NCI-H510A treated with DMSO at 0.1 percent for 48 hours (cell line): ENCODE results near the gene KIAA1755.

ENCODE experiments used
- DNase-seq: peaks from one replicate; lab custom pipeline; 2025; lab: John Stamatoyannopoulos, UW

The KIAA1755 gene

DNA sequence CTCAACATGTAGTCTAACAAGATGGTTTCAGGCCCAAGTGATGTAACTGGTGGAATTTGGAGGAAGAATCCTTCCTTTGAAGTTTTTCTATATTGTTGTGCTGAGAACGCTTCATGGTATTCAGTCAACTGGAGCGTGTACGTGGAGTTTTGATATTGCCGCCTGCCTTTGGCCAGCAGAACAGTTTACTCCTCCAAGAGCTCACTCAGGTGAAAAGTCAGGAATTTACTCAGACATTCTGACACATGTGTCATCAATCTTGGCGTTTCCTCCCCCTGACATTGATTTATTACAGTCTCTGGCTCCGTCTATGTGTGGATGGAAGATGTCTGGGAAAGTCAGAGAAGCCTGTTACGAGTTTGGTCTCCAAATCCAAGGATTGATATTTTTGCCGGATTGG, 76.4 kb downstream of the KIAA1755 start:
- DNase-seq = no peak

DNA sequence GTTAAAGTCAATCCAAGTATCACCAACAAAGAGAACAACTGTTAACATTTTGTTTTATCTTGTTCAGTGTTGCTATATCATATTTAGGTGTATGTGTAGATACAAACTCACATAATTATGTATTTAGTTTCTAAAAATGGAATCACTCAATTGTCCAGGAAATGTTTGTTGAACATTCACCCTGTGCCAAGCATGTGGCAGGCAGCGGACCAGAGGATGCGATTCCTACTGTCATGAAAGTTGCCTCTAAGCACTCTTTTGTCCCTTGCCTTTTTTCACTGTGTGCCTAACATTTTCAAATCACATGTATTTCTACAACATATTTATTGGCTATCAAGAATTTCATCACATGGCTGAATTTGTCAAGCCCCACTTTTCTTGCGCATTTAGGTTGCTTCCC, 78.6 kb downstream of the KIAA1755 start:
- no peak for DNase-seq

DNA sequence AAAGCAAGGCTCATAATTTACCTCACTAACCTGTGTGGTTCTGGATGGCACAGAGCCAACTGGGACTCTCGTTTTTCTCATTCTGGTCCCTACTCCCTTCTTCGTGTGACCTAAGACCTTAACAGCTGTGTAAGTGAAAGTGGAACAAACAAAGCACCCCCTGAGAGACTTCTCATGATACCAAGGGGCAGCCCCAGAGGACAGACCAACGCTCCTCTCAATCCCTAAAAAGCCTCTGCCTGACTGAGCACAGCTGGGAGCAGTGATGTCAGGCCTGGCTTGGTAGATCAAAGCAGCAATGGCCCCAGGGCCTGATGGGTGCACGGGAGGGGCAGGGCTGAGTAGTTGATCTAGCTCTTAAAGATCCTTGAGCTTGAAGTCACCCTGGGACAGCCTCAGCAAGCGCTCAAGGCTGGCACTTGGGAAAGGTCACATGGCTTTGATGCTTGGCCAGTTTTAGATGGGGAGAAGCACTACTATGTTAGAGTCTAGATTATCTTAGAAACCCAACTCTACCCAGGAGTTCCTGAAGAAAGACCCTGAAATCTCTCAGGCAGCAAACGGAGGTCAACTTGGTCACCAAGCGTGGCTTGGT, 79.2 kb downstream of the KIAA1755 start:
- DNase-seq = peak; percentile 31

DNA sequence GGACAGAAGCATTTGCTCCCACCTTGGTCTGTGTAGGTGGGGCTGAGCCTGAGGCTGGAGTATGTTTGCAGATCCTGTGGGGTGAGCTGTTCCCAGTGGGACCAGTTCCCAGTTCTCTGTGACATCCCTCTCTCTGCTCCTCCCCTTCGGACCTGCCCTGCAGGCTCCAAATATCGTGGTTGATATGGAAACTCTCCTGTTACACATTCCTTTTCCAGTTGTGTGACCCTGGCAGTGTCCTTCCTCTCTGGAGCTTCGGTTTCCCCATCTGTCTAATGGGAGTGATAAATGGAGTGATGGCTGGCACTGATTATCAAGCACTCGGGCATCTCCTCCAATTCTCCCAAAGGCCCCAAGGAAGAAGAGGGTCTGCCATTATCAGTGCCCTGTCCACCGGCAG, 79.8 kb downstream of the KIAA1755 start:
- no peak for DNase-seq

DNA sequence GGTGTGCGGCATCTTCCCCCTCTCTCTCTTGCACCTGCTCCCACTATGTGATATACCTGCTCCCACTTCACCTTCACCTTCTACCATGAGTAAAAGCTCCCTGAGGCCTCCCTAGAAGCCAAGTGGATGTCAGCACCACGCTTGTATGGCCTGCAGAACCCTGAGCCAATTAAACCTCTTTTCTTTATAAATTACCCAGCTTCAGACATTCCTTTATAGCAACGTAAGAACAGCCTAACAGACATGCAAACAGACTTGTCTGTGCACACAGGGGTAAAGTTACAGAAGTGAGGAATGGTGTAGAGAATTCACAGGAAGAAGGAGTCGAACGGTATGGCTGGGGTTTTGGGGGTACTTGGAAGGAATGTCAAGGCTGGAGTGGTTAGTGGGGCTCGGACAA, 80.7 kb downstream of the KIAA1755 start:
- no peak for DNase-seq

DNA sequence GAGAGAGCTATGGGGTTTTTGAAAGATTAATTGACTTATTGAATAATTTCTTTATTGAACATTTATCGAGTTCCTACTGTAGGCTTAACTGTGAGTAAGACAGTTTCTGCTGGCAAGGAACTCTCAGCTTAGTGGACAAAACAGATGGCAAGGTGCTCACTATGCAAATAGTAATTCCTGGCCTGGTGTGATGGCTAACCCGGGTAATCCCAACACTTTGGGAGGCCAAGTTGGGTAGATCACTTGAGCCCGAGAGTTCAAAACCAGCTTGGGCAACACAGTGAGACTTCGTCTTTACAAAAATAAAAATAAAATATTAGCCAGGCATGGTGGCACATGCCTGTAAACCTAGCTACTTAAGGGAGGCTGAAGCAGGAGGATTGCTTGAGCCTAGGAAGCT, 82.0 kb downstream of the KIAA1755 start:
- no peak for DNase-seq

DNA sequence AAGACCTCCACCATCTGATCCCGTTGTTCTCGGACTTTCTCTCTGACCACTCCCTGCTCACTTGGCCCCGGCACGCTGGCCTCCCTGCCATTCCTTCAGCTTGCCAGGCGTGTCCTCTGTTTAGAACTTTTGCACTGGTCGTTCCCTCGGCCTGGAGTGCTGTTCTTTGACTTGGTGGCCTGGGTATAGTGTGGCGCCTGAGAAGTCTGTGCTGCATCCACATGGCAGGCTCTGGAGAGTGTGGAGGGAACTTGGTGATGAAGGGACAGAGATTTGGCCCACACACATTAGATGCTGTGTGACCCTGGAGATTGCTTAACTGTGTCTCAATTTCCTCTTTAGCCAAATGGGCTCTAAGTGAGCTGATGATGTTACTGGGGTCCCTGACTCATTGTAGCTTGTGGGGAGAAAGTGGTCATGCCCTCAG, 82.5 kb downstream of the KIAA1755 start:
- DNase-seq = no peak

DNA sequence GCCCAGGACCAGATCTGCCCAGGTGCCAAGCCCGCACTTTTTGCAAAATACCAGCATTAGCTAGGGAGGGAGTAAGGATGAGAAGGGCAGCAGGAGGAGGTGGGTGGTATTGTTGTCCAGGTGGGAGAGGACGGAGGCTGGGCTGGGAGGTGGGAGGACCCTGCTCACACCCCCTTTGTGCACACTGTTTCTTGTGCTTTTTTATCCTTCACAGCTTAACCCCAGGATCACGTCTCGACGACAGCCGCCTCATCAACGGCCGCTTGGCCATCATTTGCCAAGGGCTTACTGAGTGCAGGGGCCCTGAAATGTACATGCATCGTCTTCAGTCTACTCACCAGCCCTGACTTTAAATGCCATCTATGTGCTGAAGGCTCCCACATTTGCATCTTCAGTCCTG, 83.3 kb downstream of the KIAA1755 start:
- DNase-seq = no peak

DNA sequence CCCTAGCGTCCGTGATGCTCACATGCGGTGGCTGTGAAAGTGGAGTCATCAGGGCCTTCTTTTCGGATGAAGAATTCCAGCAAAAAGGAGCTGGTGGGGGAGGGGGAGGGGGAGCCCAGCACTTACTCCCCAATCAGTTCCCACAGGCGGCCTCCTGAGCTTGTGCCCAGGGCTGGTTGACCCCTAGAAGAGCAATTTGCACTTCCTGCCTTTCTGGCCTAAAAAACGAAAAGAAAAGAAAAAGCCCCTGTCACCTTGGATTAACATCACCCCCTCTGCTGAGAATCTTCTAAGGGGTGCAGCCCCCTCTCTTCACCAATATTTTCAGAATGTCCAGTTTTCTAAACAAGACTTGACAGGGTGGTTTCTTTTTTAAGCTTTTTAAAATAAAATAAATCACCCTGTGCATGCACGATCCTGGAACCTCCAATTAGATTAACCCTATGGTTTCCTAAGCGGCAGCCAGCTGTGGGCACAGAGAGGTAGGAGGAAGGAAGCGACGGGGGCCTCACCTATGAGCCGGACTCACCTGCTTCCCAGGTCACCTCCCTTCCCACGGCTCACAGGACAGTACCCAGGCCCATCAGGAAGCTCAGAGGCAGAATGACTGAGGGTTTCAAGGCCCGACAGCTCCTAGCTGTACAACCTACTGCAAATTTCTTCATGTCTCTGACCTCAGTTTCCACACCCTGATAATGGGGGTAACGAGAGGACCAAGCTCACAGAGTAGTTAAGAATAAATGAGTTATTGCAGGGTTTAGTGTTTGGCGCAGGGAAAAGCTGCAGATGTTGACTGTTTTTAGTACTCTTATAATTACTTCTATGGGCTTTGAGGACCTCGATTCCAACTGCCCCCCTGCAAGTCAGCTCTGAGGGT, 85.0 kb downstream of the KIAA1755 start:
- DNase-seq = no peak

DNA sequence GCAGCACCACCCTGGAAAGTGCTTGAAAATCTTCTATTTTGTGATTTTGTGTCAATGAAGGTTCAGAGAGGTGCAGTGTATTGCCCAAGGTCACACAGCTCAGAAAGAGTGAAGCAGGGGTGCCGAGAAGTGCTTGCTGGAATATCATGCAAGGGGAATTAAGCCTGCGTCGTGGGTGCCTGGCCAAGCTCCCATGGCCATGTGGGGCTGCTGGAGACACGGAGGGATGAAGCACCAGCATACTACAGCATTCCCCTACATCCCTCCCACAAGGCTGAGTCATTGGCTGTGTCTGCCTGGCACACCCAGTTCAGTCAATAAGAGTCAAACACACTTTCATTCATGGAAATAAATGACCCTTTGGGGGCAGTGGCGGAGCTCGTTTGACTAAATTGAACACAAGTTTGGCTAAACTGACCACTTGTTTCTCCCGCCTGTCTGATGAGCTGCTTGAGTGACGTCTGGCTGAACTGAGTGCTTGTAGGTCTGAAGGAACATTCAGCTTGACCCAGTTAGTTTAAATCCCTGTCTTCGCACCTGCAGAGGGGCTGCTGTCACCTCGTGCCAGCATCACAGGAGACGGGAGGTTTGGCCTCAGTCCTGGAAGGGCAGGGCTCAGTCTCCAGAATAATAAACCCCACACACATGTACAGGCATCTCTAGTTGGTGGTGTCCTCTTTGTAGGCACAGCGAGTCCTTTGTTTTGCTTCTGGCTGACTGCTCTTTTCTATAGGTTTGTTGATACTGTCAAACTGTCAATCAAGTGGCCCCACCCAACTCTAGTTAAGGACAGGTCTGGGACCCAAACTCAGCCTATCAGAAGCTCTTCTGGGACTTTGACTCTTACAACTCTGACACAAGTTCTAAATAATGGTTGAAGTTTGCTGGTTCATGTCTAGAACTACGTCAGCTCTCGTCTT, 87.0 kb downstream of the KIAA1755 start:
- no peak for DNase-seq

DNA sequence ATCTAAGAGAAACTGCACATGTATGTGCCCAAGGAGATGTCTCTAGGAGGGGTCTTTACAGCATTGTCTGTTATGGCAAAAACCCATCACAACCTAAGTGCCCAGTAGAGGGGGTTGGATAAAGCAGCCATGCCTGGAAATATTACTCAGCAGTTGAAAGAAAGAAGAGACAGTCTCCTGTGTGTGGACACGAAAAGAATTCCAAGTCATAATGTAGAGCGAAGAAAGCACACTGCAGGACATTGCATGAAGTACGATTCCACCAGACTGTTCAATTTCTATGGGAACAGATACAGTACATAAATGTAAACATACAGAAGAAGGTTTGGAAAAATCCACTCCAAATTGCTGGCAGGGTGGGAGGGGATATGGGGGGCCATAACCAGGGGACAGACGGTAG, 88.1 kb downstream of the KIAA1755 start:
- DNase-seq = no peak

DNA sequence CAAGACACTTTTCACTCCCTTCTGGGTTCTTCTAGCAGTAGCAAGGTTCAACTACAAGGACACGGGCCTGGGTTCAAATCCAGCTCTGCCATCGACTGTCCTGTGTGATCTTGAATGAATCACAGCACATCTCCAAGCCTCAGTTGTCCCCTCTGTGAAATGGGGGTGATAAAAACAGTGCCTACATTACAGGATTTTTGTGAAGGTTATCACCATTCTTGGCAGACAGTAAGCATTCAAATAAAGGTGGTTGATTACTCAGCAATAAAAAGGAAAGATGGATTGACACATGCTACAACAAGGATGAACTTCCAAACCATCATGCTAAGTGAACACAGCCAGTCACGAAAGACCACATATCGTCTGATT, 88.9 kb downstream of the KIAA1755 start:
- no peak for DNase-seq

DNA sequence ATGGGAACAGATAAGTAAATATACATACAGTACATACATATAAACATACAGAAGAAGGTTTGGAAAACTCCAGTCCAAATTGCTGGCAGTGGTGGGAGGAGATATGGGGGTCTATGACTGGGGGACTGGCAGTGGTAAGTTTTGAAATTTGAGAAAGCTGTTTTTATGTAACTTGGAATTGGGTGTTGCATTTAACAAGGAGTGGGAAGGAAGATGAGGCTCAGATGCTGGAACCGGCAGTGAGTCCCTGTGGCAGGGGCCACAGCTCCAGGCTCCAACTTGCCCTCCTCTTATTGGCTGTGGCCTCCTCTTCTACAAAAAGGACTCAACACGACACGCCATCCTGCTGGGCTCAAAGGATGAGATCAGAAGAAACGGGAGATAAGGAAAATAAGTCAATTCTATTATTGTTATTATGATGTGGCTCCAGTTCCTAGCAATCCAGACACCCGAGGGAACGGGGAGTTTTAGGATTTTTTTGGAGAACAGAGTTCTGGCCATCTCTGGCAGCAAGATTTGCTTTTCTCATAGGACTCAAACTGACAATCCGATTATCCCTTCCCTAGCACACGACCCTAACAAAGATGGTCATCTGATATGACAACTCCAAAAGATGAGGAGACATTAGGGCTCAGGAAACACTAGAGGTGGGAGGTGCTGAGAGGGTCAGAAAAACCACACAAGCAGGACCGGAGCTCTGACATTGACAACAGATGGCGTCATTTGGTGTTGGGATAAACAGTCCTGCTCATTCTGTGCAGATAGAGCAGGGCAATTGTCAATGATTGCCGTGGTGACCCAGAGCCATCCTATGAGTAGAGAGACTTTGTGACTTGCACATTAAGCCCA, 89.5 kb downstream of the KIAA1755 start:
- DNase-seq = no peak

DNA sequence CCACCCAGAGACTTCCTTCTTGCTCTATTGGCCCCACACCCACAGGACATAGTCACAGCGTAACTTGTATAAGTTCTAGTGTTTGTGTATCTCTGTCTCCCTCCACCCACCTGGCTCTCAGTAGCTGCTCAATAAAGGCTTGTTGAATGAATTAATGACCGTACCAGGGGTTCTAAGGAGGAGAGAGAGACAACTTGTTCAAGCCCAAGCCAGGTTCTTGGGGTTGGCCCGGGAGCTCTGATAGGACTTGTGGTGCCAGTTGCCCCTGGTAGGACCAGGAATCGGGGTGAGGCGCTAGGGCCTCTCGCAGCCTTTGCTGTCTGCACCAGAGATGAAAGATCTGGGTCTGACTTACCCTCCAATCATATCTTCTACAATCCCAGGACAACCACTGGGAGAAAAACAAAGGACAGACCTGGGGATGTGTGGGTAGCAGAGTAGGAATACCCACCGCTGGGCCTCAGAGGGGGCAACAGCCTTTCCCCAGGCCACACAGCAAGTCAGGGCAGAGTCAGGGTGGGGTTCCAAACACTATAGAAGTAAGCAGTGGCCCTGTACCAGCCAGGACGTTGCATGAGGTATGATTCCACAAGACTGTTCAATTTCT, 90.2 kb downstream of the KIAA1755 start:
- DNase-seq = no peak

DNA sequence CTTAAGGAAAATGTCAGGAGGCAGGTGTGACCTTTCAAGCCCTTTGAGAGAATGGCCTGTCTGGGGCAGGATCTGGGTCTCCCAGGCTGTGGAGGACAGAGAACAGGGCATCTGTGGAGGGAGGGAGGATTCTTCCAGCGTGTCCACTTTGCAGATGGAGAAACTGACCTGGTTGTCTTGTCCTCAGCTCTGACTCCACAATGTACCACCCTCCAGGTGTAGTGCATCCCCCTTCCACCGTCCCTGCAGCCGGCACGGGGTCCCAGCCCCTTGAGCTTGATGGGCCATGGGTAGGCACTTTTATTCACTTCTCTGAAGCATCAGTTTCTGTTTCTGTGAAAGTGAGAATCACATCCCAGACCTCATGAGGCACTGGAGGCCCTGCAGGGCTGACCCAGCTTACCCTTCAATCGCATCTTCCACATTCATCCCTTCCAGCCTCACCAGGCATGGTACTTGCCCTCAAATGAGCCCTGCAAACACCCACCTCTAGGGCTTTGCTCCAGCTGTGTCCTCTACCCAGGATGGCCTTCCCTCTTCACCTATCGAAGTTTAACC, 90.8 kb downstream of the KIAA1755 start:
- DNase-seq = no peak

DNA sequence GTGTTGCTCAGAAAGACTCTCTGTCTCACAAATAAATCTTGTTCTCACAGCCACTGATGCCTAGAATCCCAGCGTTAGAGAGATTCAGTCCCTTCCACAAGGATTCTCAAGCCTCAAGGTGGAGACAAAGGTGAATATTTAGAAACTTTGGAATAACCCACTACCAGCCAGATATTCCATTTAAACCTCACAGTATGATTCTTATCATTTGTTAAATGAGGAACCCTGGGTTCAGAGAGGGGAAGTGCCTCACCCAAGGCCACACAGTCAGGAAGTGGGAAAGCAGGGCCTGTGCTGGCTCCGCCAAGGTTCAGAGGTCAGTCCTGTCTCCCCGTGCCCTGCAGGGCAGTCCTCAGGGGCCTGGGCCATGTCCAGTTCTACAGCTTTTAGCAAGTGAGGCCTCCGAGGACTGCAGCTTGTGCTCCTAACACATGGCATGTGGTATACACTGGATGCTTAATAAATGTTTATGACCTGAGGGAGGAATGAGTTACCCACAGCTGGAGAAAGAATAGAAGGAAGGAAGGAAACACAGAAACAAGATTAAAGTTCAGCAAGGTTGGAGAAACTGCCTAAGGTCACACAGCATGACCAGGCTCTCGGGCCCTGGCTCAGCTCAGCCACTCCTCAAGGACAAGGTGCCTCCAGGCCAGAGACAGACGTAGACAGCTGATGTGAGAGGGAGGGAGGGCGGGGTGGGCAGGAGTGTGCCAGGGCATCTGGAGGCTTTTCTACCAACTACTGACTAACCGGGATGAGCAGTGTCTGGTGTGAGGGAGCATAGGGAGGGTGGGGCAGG, 91.5 kb downstream of the KIAA1755 start:
- DNase-seq = no peak

DNA sequence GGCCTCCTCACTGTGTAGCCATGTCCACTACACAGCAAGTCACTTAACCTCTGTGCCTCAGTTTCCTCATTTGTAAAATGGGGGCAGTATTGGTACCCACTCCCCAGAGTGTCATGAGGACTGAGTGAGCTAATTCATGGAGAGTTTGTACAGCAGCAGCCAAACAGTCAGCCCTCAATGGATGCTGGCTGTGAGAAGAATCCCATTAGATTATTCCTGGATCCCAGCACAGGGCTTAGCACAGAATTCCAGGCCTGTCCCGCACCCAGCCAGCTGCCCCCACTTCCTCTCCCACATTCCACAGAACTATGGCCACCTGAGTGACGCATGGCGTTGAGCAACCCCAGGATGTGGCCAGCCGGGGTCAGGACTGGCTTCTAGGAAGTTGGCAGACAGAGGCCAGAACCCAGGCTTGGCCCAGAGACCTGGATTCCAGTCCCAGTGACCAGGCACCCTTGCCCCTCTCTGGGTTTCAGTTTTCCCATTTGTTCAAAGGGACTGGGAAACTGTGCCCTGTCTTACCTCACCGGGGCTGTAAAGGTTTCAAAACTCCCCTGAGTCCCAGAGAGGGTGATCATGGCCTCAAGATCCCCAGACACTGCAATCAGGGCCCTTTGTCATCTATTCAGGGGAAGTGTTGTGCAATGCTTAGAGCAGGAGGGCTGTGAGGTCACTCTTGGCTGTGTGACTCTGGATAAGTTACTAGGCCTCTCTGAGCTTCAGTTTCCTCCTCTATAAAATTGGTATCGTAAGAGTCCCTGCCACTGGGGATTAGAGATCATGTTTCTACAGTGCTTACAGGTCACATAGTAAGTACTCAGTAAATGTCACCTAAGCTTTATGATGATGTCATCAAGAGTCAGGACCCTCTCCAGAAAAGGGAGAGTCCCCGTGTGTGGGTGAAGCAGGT, 92.4 kb downstream of the KIAA1755 start:
- DNase-seq = no peak

DNA sequence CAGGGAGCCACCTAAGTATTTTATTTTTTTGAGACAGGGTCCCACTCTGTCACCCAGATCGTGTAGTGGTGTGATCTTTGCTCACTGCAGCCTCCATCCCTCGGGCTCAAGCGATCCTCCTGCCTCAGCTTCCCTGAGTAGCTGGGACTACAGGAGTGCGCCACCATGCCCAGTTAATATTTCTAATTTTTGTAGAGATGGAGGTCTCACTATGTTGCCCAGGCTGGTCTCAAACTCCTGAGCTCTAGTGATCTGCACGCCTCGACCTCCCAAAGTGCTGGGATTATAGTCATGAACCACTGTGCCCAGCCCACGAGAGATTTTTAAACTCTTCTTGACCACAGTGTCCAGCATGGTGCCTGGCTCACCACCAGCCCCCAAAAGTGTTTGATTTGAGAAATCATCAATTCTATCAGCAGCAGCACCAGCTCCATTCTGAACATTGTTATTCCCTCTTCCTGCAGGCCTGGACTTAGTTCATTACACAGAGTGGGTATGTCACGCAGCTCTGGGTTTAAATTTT, 93.1 kb downstream of the KIAA1755 start:
- DNase-seq = no peak

DNA sequence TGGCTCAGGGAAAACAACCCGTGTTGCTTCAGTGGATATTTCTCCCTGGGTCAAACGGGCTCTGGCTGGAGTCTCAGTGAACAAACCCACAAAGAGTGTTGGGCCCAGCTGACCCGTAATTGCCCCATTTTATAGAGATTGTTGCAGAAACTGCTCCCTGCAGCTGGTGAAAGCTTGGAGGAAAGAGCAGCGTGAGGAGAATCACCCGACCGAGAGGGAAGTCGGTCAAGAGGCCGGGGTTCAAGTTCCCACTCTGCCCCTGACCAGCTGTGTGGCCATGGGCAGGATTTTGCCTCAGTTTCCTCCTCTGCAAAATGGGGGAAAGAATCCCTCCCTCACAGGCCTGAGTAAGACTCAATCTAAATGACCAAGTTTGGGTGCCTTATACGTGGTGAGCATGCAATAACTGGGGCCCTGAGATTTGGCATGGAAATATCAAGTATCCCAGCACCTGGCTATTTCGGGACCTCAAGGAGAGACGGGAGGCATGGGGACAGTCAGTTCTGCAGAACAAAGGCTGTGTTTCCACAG, 93.8 kb downstream of the KIAA1755 start:
- DNase-seq = no peak
